B cell (primary cell): ENCODE results near the gene FRMD4A. TPM values are rescaled to one million over a fixed set of nuclear protein-coding genes. Genes with fewer than 3 reads are reported as not detected.

Source experiments
- ATAC-seq: fragments of 200-7000 bp; cut with Tn5 transposase; one replicate; pipeline ENCODE4 v1.10.0; 2021; ENCODE audit warnings: low read depth, mild to moderate bottlenecking, moderate number of reproducible peaks, moderate library complexity
- CTCF ChIA-PET: fragments of 350-600 bp; sonication (Branson Sonifier 250); formaldehyde crosslinking; loops from one replicate; lab custom pipeline; 2021; ENCODE audit warnings: antibody characterized with exemption, inconsistent platforms; lab: Charles Lee
- POLR2A ChIA-PET: fragments of 350-600 bp; sonication (Branson Sonifier 250); formaldehyde crosslinking; loops from one replicate; lab custom pipeline; 2021; ENCODE audit warnings: antibody characterized with exemption; lab: Charles Lee
- DNase-seq: peaks from one replicate; pipeline ENCODE4 v3.0.0; 2013
- H2AFZ ChIP-seq: 2 replicates; pipeline ENCODE4 v1.6.1; 2012; ENCODE audit warnings: mild to moderate bottlenecking, low read depth, low read length; ENCODE audit not compliant: insufficient read depth, poor library complexity, severe bottlenecking
- H3K27ac ChIP-seq, 2 donors: 1 replicate in 1 of 2; 2 replicates in 1 of 2; pipeline ENCODE4 v1.5.1; 2012 to 2013; ENCODE audit warnings: low read length in 2 of 2, mild to moderate bottlenecking in 2 of 2, moderate library complexity in 1 of 2
- H3K27me3 ChIP-seq, 4 experiments: fragments of 200-600 bp in 1 of 4; sonication (generic) in 1 of 4; replicated peaks in 1 of 4; 1 replicate in 2 of 4; 2 replicates in 2 of 4; pipeline versions ENCODE4 v1.6.1 to v1.7.0; 2013 to 2016; ENCODE audit warnings: low read length in 3 of 4, mild to moderate bottlenecking in 2 of 4, mixed read lengths in 1 of 4, moderate library complexity in 1 of 4; ENCODE audit not compliant: insufficient read depth in 4 of 4, control insufficient read depth in 3 of 4; ENCODE audit errors: control extremely low read depth in 1 of 4
- H3K36me3 ChIP-seq, 2 experiments: replicated peaks in 1 of 2; 1 replicate in 1 of 2; 2 replicates in 1 of 2; pipeline versions ENCODE4 v1.6.1 to v1.7.1; 2013; ENCODE audit warnings: low read length in 1 of 2; ENCODE audit not compliant: insufficient read depth in 2 of 2, control insufficient read depth in 1 of 2; ENCODE audit errors: control extremely low read depth in 1 of 2, extremely low read depth in 1 of 2
- H3K4me1 ChIP-seq, 2 donors: fragments of 200-600 bp in 1 of 2; sonication (generic) in 1 of 2; 1 replicate in 1 of 2; 2 replicates in 1 of 2; pipeline versions ENCODE4 v1.5.1 to v1.6.1; 2013 to 2017; ENCODE audit warnings: low read length in 2 of 2; ENCODE audit not compliant: control insufficient read depth in 2 of 2, insufficient read depth in 2 of 2
- H3K4me2 ChIP-seq: replicated peaks from 2 replicates; pipeline ENCODE3; 2012; ENCODE audit warnings: mild to moderate bottlenecking, low read depth, low read length; ENCODE audit not compliant: poor library complexity, severe bottlenecking
- H3K4me3 ChIP-seq, 5 experiments: fragments of 200-600 bp in 1 of 5; sonication (generic) in 1 of 5; 1 replicate in 3 of 5; 2 replicates in 2 of 5; pipeline versions ENCODE4 v1.5.1 to v1.7.0; 2011 to 2016; ENCODE audit warnings: low read length in 4 of 5, mild to moderate bottlenecking in 4 of 5, low read depth in 2 of 5, control low read depth in 1 of 5, moderate library complexity in 1 of 5; ENCODE audit not compliant: insufficient read depth in 1 of 5; ENCODE audit errors: control extremely low read depth in 1 of 5, extremely low read depth in 1 of 5
- H3K79me2 ChIP-seq: fragments of 200-600 bp; sonication (generic); one replicate; pipeline ENCODE4 v1.6.0; 2016; ENCODE audit warnings: low read length; ENCODE audit not compliant: control insufficient read depth, insufficient read depth
- H3K9ac ChIP-seq: fragments of 200-600 bp; sonication (generic); 2 replicates; pipeline ENCODE4 v1.6.1; 2017; ENCODE audit warnings: mild to moderate bottlenecking, low read length, moderate library complexity
- H3K9me3 ChIP-seq, 3 donors: one replicate each; pipeline versions ENCODE4 v1.6.1 to v1.7.1; 2013; ENCODE audit warnings: low read length in 2 of 3; ENCODE audit not compliant: control insufficient read depth in 2 of 3, insufficient read depth in 1 of 3; ENCODE audit errors: control extremely low read depth in 1 of 3
- H4K20me1 ChIP-seq: 2 replicates; pipeline ENCODE4 v1.6.0; 2012; ENCODE audit warnings: mild to moderate bottlenecking, low read length; ENCODE audit not compliant: insufficient read depth, control insufficient read depth, poor library complexity, severe bottlenecking
- H3K27ac Mint-ChIP-seq: one replicate; pipeline ENCODE4 v1.8.0; 2021; ENCODE audit warnings: mixed read lengths
- H3K27me3 Mint-ChIP-seq: one replicate; pipeline ENCODE4 v1.8.0; 2021; ENCODE audit warnings: mixed read lengths
- H3K4me1 Mint-ChIP-seq: one replicate; pipeline ENCODE4 v1.8.0; 2021; ENCODE audit warnings: mixed read lengths
- H3K4me3 Mint-ChIP-seq: one replicate; pipeline ENCODE4 v1.8.0; 2021; ENCODE audit warnings: mixed read lengths
- H3K9me3 Mint-ChIP-seq: one replicate; pipeline ENCODE4 v1.8.0; 2022; ENCODE audit warnings: mixed read lengths; ENCODE audit not compliant: insufficient read depth
- EZH2 ChIP-seq: IDR thresholded peaks from 2 replicates; pipeline ENCODE4 v1.6.1; 2012; ENCODE audit warnings: borderline replicate concordance, low read depth, mild to moderate bottlenecking, moderate library complexity, low read length; ENCODE audit not compliant: insufficient read depth, poor library complexity, severe bottlenecking
- WGBS: methylation state at CpG from one replicate; pipeline ENCODE4 v1.1.5; 2013; ENCODE audit warnings: missing lambda C conversion rate; ENCODE audit not compliant: insufficient coverage; 5-methylcytosine and 5-hydroxymethylcytosine counted together
- intact Hi-C: fragments of 100-400 bp; cut with micrococcal nuclease; formaldehyde crosslinking; loops from one replicate; pipeline ENCODE4 v1.10.0; 2022
- polyA plus RNA-seq: library from polyadenylated mRNA; depleted of rRNA; stranded (reverse); fragments of >200 nt; gene quantifications from 2 replicates; pipeline ENCODE4 v1.2.3, GENCODE V29; 2012
- total RNA-seq, 2 donors: library from RNA; stranded (reverse); fragments of 120-200 nt in 1 of 2; gene quantifications; 1 replicate in 1 of 2; 2 replicates in 1 of 2; pipeline versions ENCODE4 v1.2.3 to v1.2.4, GENCODE V29; 2013 to 2022
- TF ChIP-seq, protein P1 (sequence below): fragments of 200-600 bp; IDR thresholded peaks from one replicate; pipeline ENCODE4 v1.8.0; 2022; ENCODE audit warnings: antibody characterized with exemption, mild to moderate bottlenecking

Gene FRMD4A
- total and polyA plus RNA-seq, 2 donors (not counting 1 experiment from before 2014, with no cell fraction given) = 0.76 to 3.4 TPM

DNA sequence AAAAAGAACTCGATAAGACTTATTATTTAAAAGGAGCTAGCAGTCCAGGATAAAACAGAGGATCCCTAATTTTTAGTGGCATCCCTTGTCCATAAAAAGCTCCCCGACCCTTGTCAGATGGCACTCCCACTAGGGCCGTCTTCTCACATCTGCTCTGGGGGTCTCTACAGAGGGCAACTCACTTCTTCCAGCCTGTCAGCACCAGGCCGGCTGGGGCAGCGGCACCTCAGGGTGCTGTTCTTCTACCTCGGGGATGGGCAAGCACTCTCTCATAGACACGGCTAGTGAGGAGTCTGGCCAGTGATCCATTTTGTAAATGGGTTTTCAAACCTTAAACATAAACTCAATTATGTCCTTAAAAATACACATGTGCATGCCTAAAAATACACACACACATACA, 609.2 kb downstream of the FRMD4A start:
- Mint-ChIP-seq H3K27me3 (no peaks in the 10 kb centered on the region), H3K4me3 (no peak overlapping the region), H3K27ac (no peak overlapping the region), H3K9me3 (no peaks in the 10 kb centered on the region), H3K4me1 (peaks cover 13% of the 10 kb centered on the region)
- POLR2A ChIA-PET = no interaction called here
- H3K4me3 ChIP-seq = no peak overlapping the region
- DNase-seq (no peak), ATAC-seq (no peak)
- intact Hi-C loops = no loop called here
- TF ChIP-seq, protein P1, sequence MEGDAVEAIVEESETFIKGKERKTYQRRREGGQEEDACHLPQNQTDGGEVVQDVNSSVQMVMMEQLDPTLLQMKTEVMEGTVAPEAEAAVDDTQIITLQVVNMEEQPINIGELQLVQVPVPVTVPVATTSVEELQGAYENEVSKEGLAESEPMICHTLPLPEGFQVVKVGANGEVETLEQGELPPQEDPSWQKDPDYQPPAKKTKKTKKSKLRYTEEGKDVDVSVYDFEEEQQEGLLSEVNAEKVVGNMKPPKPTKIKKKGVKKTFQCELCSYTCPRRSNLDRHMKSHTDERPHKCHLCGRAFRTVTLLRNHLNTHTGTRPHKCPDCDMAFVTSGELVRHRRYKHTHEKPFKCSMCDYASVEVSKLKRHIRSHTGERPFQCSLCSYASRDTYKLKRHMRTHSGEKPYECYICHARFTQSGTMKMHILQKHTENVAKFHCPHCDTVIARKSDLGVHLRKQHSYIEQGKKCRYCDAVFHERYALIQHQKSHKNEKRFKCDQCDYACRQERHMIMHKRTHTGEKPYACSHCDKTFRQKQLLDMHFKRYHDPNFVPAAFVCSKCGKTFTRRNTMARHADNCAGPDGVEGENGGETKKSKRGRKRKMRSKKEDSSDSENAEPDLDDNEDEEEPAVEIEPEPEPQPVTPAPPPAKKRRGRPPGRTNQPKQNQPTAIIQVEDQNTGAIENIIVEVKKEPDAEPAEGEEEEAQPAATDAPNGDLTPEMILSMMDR = no peak
- TF ChIP-seq EZH2 = no peak
- H2AFZ ChIP-seq = no peak overlapping the region
- no peaks in the 10 kb centered on the region for H4K20me1 ChIP-seq
- WGBS = 93% methylated on average over 4 of the region's 7 CpGs
- H3K36me3 ChIP-seq = no peaks in the 10 kb centered on the region
- H3K79me2 ChIP-seq = no peaks in the 10 kb centered on the region
- no peak overlapping the region for H3K4me2 ChIP-seq
- H3K27me3 ChIP-seq = peaks cover 0 to 3% (median 0%) of the 10 kb centered on the region in 4 experiments
- CTCF ChIA-PET = interaction anchor here (1.2 kb wide), 1 partner anchor 14 kb away, joined by 3 read pairs; no protein-coding TSS in a partner anchor
- H3K9me3 ChIP-seq = no peaks in the 10 kb centered on the region
- no peak overlapping the region for H3K9ac ChIP-seq
- no peak overlapping the region for H3K27ac ChIP-seq
- peaks cover 13 to 15% of the 10 kb centered on the region in 2 donors for H3K4me1 ChIP-seq

DNA sequence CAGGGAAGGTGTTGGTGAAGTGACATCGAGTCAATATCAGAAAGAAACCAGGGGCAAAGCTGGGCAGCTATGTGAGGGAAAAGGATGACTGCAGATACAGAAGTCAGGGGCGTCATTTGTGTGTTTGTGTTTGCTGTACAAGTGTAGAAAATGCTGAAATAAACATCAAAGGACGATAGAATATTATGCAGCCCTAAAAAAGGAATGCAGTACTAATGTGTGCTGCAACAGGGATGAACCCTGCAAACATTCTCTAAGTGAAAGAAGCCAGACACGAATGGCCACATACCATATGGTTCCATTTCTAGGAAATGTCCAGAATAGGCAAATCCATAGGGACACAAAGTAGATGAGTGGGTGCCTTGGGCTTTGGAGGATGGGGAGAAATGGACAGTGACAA, 610.0 kb downstream of the FRMD4A start:
- Histone ChIP-seq H3K36me3 (no peaks in the 10 kb centered on the region), H3K27ac (no peak overlapping the region), H2AFZ (no peak overlapping the region), H3K27me3 (peaks cover 0 to 3% (median 0%) of the 10 kb centered on the region in 4 experiments), H3K9ac (no peak overlapping the region), H3K4me3 (no peak overlapping the region), H3K4me1 (peaks cover 13 to 15% of the 10 kb centered on the region in 2 donors), H4K20me1 (no peaks in the 10 kb centered on the region), H3K4me2 (no peak overlapping the region), H3K9me3 (no peaks in the 10 kb centered on the region), H3K79me2 (no peaks in the 10 kb centered on the region)
- Mint-ChIP-seq H3K4me3 (no peak overlapping the region), H3K27ac (no peak overlapping the region), H3K9me3 (no peaks in the 10 kb centered on the region), H3K4me1 (peaks cover 13% of the 10 kb centered on the region), H3K27me3 (no peaks in the 10 kb centered on the region)
- DNase-seq = no peak
- no peak for ATAC-seq
- ChIA-PET CTCF (no interaction called here), POLR2A (no interaction called here)
- intact Hi-C loops = no loop called here
- TF ChIP-seq EZH2 = no peak
- TF ChIP-seq, protein P1 = no peak
- 97% methylated on average over 3 of the region's 4 CpGs for WGBS
